Neural cell (in vitro differentiated cells): Measurements from ENCODE around the gene ANKRD44. TPM values are rescaled to one million over a fixed set of nuclear protein-coding genes. Genes with fewer than 3 reads are reported as not detected.

Source experiments
- H2AFZ ChIP-seq: fragments of 200-600, 300-800 bp; sonication (generic), shearing (Covaris generic); 2 replicates; pipeline ENCODE4 v1.6.0; 2014; ENCODE audit warnings: low read depth, mild to moderate bottlenecking, antibody characterized with exemption, low read length, moderate library complexity
- H3F3A ChIP-seq: fragments of 200-600 bp; shearing (Covaris generic); 2 replicates; pipeline ENCODE4 v1.6.1; 2016; ENCODE audit warnings: mild to moderate bottlenecking, moderate library complexity, mixed read lengths, antibody characterized with exemption, low read length; ENCODE audit not compliant: insufficient read depth, poor library complexity, severe bottlenecking
- H3K27ac ChIP-seq: fragments of 200-600, 300-800 bp; sonication (generic), shearing (Covaris generic); 2 replicates; pipeline ENCODE4 v1.5.1; 2014; ENCODE audit warnings: mild to moderate bottlenecking, low read length, moderate library complexity
- H3K27me3 ChIP-seq: fragments of 300-800, 200-600 bp; sonication (generic), shearing (Covaris generic); 2 replicates; pipeline ENCODE4 v1.6.0; 2014; ENCODE audit warnings: mild to moderate bottlenecking, low read depth, low read length, moderate library complexity; ENCODE audit not compliant: insufficient read depth
- H3K36me3 ChIP-seq: fragments of 300-800, 200-600 bp; sonication (generic), shearing (Covaris generic); 2 replicates; pipeline ENCODE4 v1.5.1; 2014; ENCODE audit warnings: mild to moderate bottlenecking, antibody characterized with exemption, low read length, moderate library complexity; ENCODE audit not compliant: insufficient read depth
- H3K4me2 ChIP-seq: fragments of 300-800, 200-600 bp; sonication (generic), shearing (Covaris generic); 2 replicates; pipeline ENCODE4 v1.6.0; 2014; ENCODE audit warnings: mild to moderate bottlenecking, low read length
- H3K4me3 ChIP-seq: fragments of 300-800, 200-600 bp; sonication (generic), shearing (Covaris generic); 2 replicates; pipeline ENCODE4 v1.5.1; 2014; ENCODE audit warnings: mild to moderate bottlenecking, low read length, moderate library complexity
- H3K79me2 ChIP-seq: fragments of 200-600 bp; shearing (Covaris generic); replicated peaks from 2 replicates; pipeline ENCODE4 v1.6.0; 2014; ENCODE audit warnings: mild to moderate bottlenecking, low read length, moderate library complexity; ENCODE audit not compliant: insufficient read depth
- H3K9ac ChIP-seq: fragments of 300-800, 200-600 bp; sonication (generic), shearing (Covaris generic); 2 replicates; pipeline ENCODE4 v1.6.1; 2016; ENCODE audit warnings: mild to moderate bottlenecking, low read length, mixed read lengths
- H3K9me2 ChIP-seq: fragments of 200-600 bp; shearing (Covaris generic); 2 replicates; pipeline ENCODE4 v1.6.1; 2016; ENCODE audit warnings: mild to moderate bottlenecking, low read length, mixed read lengths; ENCODE audit not compliant: insufficient read depth
- H3K9me3 ChIP-seq: fragments of 200-600, 300-800 bp; sonication (generic), shearing (Covaris generic); 2 replicates; pipeline ENCODE4 v1.6.1; 2016; ENCODE audit warnings: mild to moderate bottlenecking, mixed run types, low read length, moderate library complexity, mixed read lengths
- H4K20me1 ChIP-seq: fragments of 200-600 bp; shearing (Covaris generic); 2 replicates; pipeline ENCODE4 v1.6.1; 2016; ENCODE audit warnings: mild to moderate bottlenecking, mixed run types; ENCODE audit not compliant: insufficient read depth
- CTCF ChIP-seq: fragments of 450-650 bp; IDR thresholded peaks from 2 replicates; pipeline ENCODE4 v1.5.1; 2014; ENCODE audit warnings: antibody characterized with exemption, mild to moderate bottlenecking, moderate library complexity; ENCODE audit not compliant: poor library complexity, severe bottlenecking
- EP300 ChIP-seq: fragments of 450-650 bp; conservative IDR thresholded peaks from 2 replicates; pipeline ENCODE4 v1.6.1; 2014; ENCODE audit warnings: antibody characterized with exemption, mild to moderate bottlenecking, moderate library complexity; ENCODE audit not compliant: poor library complexity, severe bottlenecking
- EZH2 ChIP-seq: fragments of 200-600, 300-800 bp; shearing (Covaris generic), sonication (generic); IDR thresholded peaks from 2 replicates; pipeline ENCODE4 v1.6.1; 2014; ENCODE audit warnings: antibody characterized with exemption, low read length, borderline replicate concordance, mild to moderate bottlenecking; ENCODE audit not compliant: insufficient read depth, poor library complexity, severe bottlenecking
- MXI1 ChIP-seq: fragments of 450-650 bp; conservative IDR thresholded peaks from 2 replicates; pipeline ENCODE4 v1.6.1; 2014; ENCODE audit warnings: antibody characterized with exemption, mild to moderate bottlenecking; ENCODE audit not compliant: poor library complexity, severe bottlenecking
- POLR2AphosphoS5 ChIP-seq: IDR thresholded peaks from 2 replicates; pipeline ENCODE4 v1.6.1; 2012
- RAD21 ChIP-seq: fragments of 450-650 bp; conservative IDR thresholded peaks from 2 replicates; pipeline ENCODE4 v1.6.1; 2014; ENCODE audit warnings: antibody characterized with exemption, mild to moderate bottlenecking, moderate library complexity
- REST ChIP-seq: IDR thresholded peaks from 2 replicates; pipeline ENCODE4 v1.6.1; 2012; ENCODE audit warnings: borderline replicate concordance
- SMC3 ChIP-seq: fragments of 450-650 bp; conservative IDR thresholded peaks from 2 replicates; pipeline ENCODE4 v1.6.1; 2014; ENCODE audit warnings: antibody characterized with exemption, mild to moderate bottlenecking, moderate library complexity; ENCODE audit not compliant: poor library complexity
- TAF1 ChIP-seq: IDR thresholded peaks from 2 replicates; pipeline ENCODE4 v1.6.1; 2012; ENCODE audit warnings: low read depth
- polyA plus RNA-seq: library from polyadenylated mRNA; depleted of rRNA; stranded (reverse); fragments of >200 nt; gene quantifications from 2 replicates; pipeline ENCODE4 v1.2.3, GENCODE V29; 2014

The ANKRD44 gene
- polyA plus RNA-seq, 1 donor from 2014 or later: 94.3 TPM

- TF ChIP-seq SMC3 (no peak), POLR2AphosphoS5 (no peak)
- no peak overlapping the region for H3K9ac ChIP-seq
- no peaks in the 10 kb centered on the region for H4K20me1 ChIP-seq
- H3K4me2 ChIP-seq: no peak overlapping the region
- no peaks in the 10 kb centered on the region for H3K9me3 ChIP-seq
- H3K9me2 ChIP-seq: no peaks in the 10 kb centered on the region
- H3K36me3 ChIP-seq: no peaks in the 10 kb centered on the region
- no peaks in the 10 kb centered on the region for H3K27me3 ChIP-seq
- H3K4me3 ChIP-seq: no peak overlapping the region
- H3K79me2 ChIP-seq: no peaks in the 10 kb centered on the region
- H3F3A ChIP-seq: no peaks in the 10 kb centered on the region
- no peak overlapping the region for H3K27ac ChIP-seq
- H2AFZ ChIP-seq: no peak overlapping the region
These were observed 338.9 kb downstream of the ANKRD44 start for GRCh38 chr2:196971574-196972279.

- no peak overlapping the region for H3K9ac ChIP-seq
- no peak overlapping the region for H3K4me2 ChIP-seq
- no peaks in the 10 kb centered on the region for H3K9me2 ChIP-seq
- H3K4me3 ChIP-seq: no peak overlapping the region
- no peaks in the 10 kb centered on the region for H4K20me1 ChIP-seq
- H2AFZ ChIP-seq: no peak overlapping the region
- no peaks in the 10 kb centered on the region for H3K9me3 ChIP-seq
- H3K27ac ChIP-seq: no peak overlapping the region
- H3K27me3 ChIP-seq: no peaks in the 10 kb centered on the region
- no peaks in the 10 kb centered on the region for H3K79me2 ChIP-seq
- TF ChIP-seq POLR2AphosphoS5 (no peak), RAD21 (no peak), REST (no peak), EP300 (no peak), EZH2 (no peak)
- no peaks in the 10 kb centered on the region for H3F3A ChIP-seq
- H3K36me3 ChIP-seq: no peaks in the 10 kb centered on the region
These were observed 340.5 kb downstream of the ANKRD44 start for GRCh38 chr2:196970099-196970498.

GRCh38 chr2:196968516-196968915 lies 342.1 kb downstream of the ANKRD44 start:
- H2AFZ ChIP-seq: no peak overlapping the region

More at GRCh38 chr2:196968516-196968915, 342.1 kb downstream of the ANKRD44 start:
- no peak overlapping the region for H3K27ac ChIP-seq
- no peaks in the 10 kb centered on the region for H3K9me3 ChIP-seq
- no peaks in the 10 kb centered on the region for H3K36me3 ChIP-seq
- no peaks in the 10 kb centered on the region for H3K79me2 ChIP-seq
- no peak overlapping the region for H3K9ac ChIP-seq
- H3K4me2 ChIP-seq: no peak overlapping the region
- TF ChIP-seq SMC3 (no peak), RAD21 (no peak), REST (no peak), EP300 (no peak), TAF1 (no peak), MXI1 (no peak), POLR2AphosphoS5 (no peak), EZH2 (no peak), CTCF (no peak)
- H3K9me2 ChIP-seq: no peaks in the 10 kb centered on the region
- H3F3A ChIP-seq: no peaks in the 10 kb centered on the region
- H3K4me3 ChIP-seq: no peak overlapping the region
- no peaks in the 10 kb centered on the region for H3K27me3 ChIP-seq
- H4K20me1 ChIP-seq: no peaks in the 10 kb centered on the region
